K562 (cell line): ENCODE data around the gene KLC3. TPM values are rescaled to one million over a fixed set of nuclear protein-coding genes. Genes with fewer than 3 reads are reported as not detected.

ENCODE experiments used
- ATAC-seq: fragments of 200-7000 bp; cut with Tn5 transposase; 3 replicates; pipeline ENCODE4 v1.9.1; 2020; ENCODE audit warnings: moderate library complexity
- BruUV-seq: library from RNA; stranded (reverse); fragments of 400-500 nt; replicated peaks from 2 replicates; lab custom pipeline; 2021; lab: Mats Ljungman, UMichigan
- CTCF ChIA-PET: fragments of 300-600 bp; formaldehyde crosslinking; extraction: SDS; loops from one replicate; lab custom pipeline; 2021; ENCODE audit warnings: low intra/inter-chr PET ratio; lab: Yijun Ruan, JAX
- POLR2A ChIA-PET: fragments of 300-600, 350-650 bp; sonication (Branson Sonifier 250); formaldehyde crosslinking; extraction: SDS; loops from one replicate; lab custom pipeline; 2021; ENCODE audit warnings: antibody characterized with exemption, inconsistent platforms; lab: Yijun Ruan, JAX
- DNase-seq, 4 experiments: peaks; one replicate each; pipeline versions ENCODE4 v3.0.0 to v3.0.0-alpha.2; 2011 to 2018; ENCODE audit warnings: low spot score in 3 of 4, mixed read lengths in 3 of 4; ENCODE audit errors: extremely low read depth in 1 of 4
- FAIRE-seq: peaks from 2 replicates; lab custom pipeline; 2011; peaks lifted over from hg19 to GRCh38; lab: Jason Lieb, UNC
- H2AFZ ChIP-seq: 2 replicates; pipeline ENCODE4 v1.6.0; 2011; ENCODE audit warnings: low read depth, low read length, control low read depth, inconsistent platforms
- H3K27ac ChIP-seq: fragments of 200-600 bp; 3 replicates; pipeline ENCODE4 v1.8.0; 2011; ENCODE audit warnings: low read depth, mild to moderate bottlenecking, control low read depth, inconsistent platforms, low read length, moderate library complexity, mixed read lengths; ENCODE audit errors: extremely low read depth
- H3K27me3 ChIP-seq, 2 experiments: fragments of 300-600 bp in 1 of 2; 2 replicates in 1 of 2; 3 replicates in 1 of 2; pipeline versions ENCODE4 v1.6.0 to v1.8.0; 2011; ENCODE audit warnings: inconsistent platforms in 2 of 2, low read length in 2 of 2, mild to moderate bottlenecking in 1 of 2, mixed read lengths in 1 of 2, moderate library complexity in 1 of 2; ENCODE audit not compliant: control insufficient read depth in 2 of 2, insufficient read depth in 2 of 2
- H3K36me3 ChIP-seq: fragments of 300-600 bp; 3 replicates; pipeline ENCODE4 v1.8.0; 2011; ENCODE audit warnings: mild to moderate bottlenecking, low read length, inconsistent platforms; ENCODE audit not compliant: control insufficient read depth, insufficient read depth
- H3K4me1 ChIP-seq, 2 experiments: fragments of 200-600 bp in 1 of 2; replicated peaks in 1 of 2; 2 replicates in 1 of 2; 3 replicates in 1 of 2; pipeline versions ENCODE4 v1.5.1 to v1.8.0; 2011; ENCODE audit warnings: inconsistent platforms in 2 of 2, low read length in 2 of 2, mild to moderate bottlenecking in 1 of 2, mixed read lengths in 1 of 2, moderate library complexity in 1 of 2; ENCODE audit not compliant: control insufficient read depth in 2 of 2, insufficient read depth in 2 of 2
- H3K4me2 ChIP-seq: 2 replicates; pipeline ENCODE4 v1.6.1; 2011; ENCODE audit warnings: low read length, control low read depth, inconsistent platforms, mixed read lengths; ENCODE audit not compliant: insufficient read depth
- H3K4me3 ChIP-seq: fragments of 200-600 bp; sonication (generic), shearing (Covaris generic); 2 replicates; pipeline ENCODE4 v1.5.1; 2016; ENCODE audit warnings: control low read depth, inconsistent platforms
- H3K79me2 ChIP-seq: fragments of 200-600 bp; 3 replicates; pipeline ENCODE4 v1.8.0; 2011; ENCODE audit warnings: low read length, inconsistent platforms; ENCODE audit not compliant: control insufficient read depth, insufficient read depth
- H3K9ac ChIP-seq, 2 experiments: 2 replicates each; pipeline versions ENCODE4 v1.6.0 to v1.6.1; 2011; ENCODE audit warnings: low read depth in 2 of 2, low read length in 2 of 2, control low read depth in 1 of 2, inconsistent platforms in 1 of 2, mild to moderate bottlenecking in 1 of 2, mixed read lengths in 1 of 2; ENCODE audit not compliant: insufficient read depth in 1 of 2
- H3K9me1 ChIP-seq: one replicate; pipeline ENCODE4 v1.6.0; 2011; ENCODE audit warnings: inconsistent platforms, mild to moderate bottlenecking, low read length, moderate library complexity; ENCODE audit not compliant: control insufficient read depth, insufficient read depth
- H3K9me3 ChIP-seq: replicated peaks from 2 replicates; pipeline ENCODE4 v1.5.1; 2011; ENCODE audit warnings: low read depth, low read length, inconsistent platforms; ENCODE audit not compliant: control insufficient read depth, insufficient read depth
- H4K20me1 ChIP-seq: replicated peaks from 2 replicates; pipeline ENCODE4 v1.6.1; 2011; ENCODE audit warnings: low read length, inconsistent platforms, mixed read lengths; ENCODE audit not compliant: control insufficient read depth, insufficient read depth
- C11orf30 ChIP-seq: fragments of 450-650 bp; IDR thresholded peaks from 2 replicates; pipeline ENCODE4 v1.6.1; 2016; ENCODE audit warnings: low read depth, mild to moderate bottlenecking
- CBX1 ChIP-seq: sonication (generic); IDR thresholded peaks from 2 replicates; pipeline ENCODE4 v1.6.1; 2016; ENCODE audit warnings: antibody characterized with exemption, low read depth, mild to moderate bottlenecking
- MIER1 ChIP-seq: fragments of 450-650 bp; IDR thresholded peaks from 2 replicates; pipeline ENCODE4 v1.6.1; 2016; ENCODE audit warnings: antibody characterized with exemption, mild to moderate bottlenecking, low read depth
- MYNN ChIP-seq, 2 experiments: sonication (generic); formaldehyde crosslinking in 1 of 2; IDR thresholded peaks; 2 replicates each; pipeline versions ENCODE4 v1.5.0 to v1.6.1; 2016 to 2020; ENCODE audit warnings: antibody characterized with exemption in 1 of 2, missing genetic modification reagents in 1 of 2
- NBN ChIP-seq: fragments of 450-650 bp; IDR thresholded peaks from 2 replicates; pipeline ENCODE4 v1.6.1; 2016; ENCODE audit warnings: low read depth, mild to moderate bottlenecking
- SMARCA5 ChIP-seq: fragments of 450-650 bp; IDR thresholded peaks from 2 replicates; pipeline ENCODE4 v1.6.1; 2016
- WGBS: fragments of 100-300 bp; shearing (Covaris generic); methylation state at CpG from one replicate; pipeline ENCODE4 v1.1.6; 2016; ENCODE audit warnings: low coverage, mixed read lengths; ENCODE audit not compliant: insufficient coverage; ENCODE audit errors: missing lambda C conversion rate; 5-methylcytosine and 5-hydroxymethylcytosine counted together
- in situ Hi-C: fragments of 300-500 bp; cut with MboI; formaldehyde crosslinking; loops from 4 replicates; pipeline ENCODE4 v1.15.0; 2018; ENCODE audit warnings: inconsistent platforms, mixed read lengths
- intact Hi-C: fragments of 100-400 bp; cut with micrococcal nuclease; formaldehyde crosslinking; loops from 2 replicates; pipeline ENCODE4 v1.14.2; 2022
- polyA plus RNA-seq, 8 experiments: library from polyadenylated mRNA; depleted of rRNA in 4 of 8; stranded (reverse) in 5 of 8; unstranded in 3 of 8; fragments of >200 nt; fragmentation: Nextera tagmentation in 2 of 8; fragmentation: Illumina TruSeq in 1 of 8; extraction: Ambion mirVana in 2 of 8; extraction: Trizol in 1 of 8; gene quantifications; 2 replicates each; pipeline versions ENCODE4 v1.2.1 to v1.2.3, GENCODE V29; 2011 to 2014; ENCODE audit warnings: inconsistent platforms in 1 of 8, missing spikeins in 1 of 8
- total RNA-seq, 7 experiments: library from RNA; depleted of rRNA in 6 of 7; stranded (reverse); fragments of >200 nt in 6 of 7; fragmentation: Illumina TruSeq in 2 of 7; extraction: Trizol in 2 of 7; gene quantifications; 2 replicates each; pipeline versions ENCODE4 v1.2.1 to v1.2.3, GENCODE V29; 2011 to 2021; ENCODE audit warnings: low replicate concordance in 1 of 7
- TF ChIP-seq, protein P1 (sequence below): IDR thresholded peaks from 2 replicates; pipeline ENCODE4 v1.6.1; 2016; ENCODE audit warnings: missing genetic modification characterization, missing compliant biosample characterization
- TF ChIP-seq, protein P2 (sequence below), 2 experiments: fragments of 450-650 bp; IDR thresholded peaks; 2 replicates each; pipeline ENCODE4 v1.6.1; 2016
- TF ChIP-seq, protein P3 (sequence below): sonication (generic); formaldehyde crosslinking; IDR thresholded peaks from 2 replicates; pipeline ENCODE4 v1.8.1; 2023; ENCODE audit warnings: mild to moderate bottlenecking, missing genetic modification reagents
- TF ChIP-seq, protein P4 (sequence below): fragments of 450-650 bp; formaldehyde crosslinking; IDR thresholded peaks from 2 replicates; pipeline ENCODE4 v1.4.0; 2020; ENCODE audit warnings: mild to moderate bottlenecking, moderate library complexity

The KLC3 gene
- total and polyA plus RNA-seq, 9 of the 15 experiments (the other 6 are each of a cell fraction or from before 2014, with no cell fraction given): 0.03 to 1.2 (median 0.59) TPM; not detected in 3

DNA sequence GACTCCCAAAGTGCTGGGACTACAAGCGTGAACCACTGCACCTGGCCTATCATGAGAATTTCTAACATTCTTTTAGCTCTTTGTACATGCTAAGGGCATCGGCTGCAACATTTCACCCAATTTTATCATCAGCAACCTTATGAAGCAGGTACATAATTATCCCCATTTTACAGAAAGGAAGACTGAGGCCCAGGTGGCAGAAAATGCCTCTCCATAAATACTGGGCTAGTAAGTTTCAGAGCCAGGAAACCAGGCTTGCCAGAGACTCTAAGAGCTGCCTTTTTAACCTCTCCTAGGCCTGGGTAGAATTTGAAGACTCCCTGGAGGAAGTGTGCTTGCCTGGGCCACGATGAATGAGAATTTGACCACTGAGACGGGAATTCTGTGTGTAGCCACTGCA is 27.6 kb downstream of the KLC3 start (continued):
- TF ChIP-seq NBN (no peak), CBX1 (0 out of 2 replicates have a peak, but pooled peaks have one; percentile 76), C11orf30 (no peak), MIER1 (no peak), SMARCA5 (peak; percentile 81; the same call in 1 of the 2 replicates), MYNN (IDR thresholded peaks at IDR 0.05) (no peak), MYNN (CRISPR knock-in tag; IDR thresholded peaks at IDR 0.05) (no peak)
- TF ChIP-seq, protein P1, sequence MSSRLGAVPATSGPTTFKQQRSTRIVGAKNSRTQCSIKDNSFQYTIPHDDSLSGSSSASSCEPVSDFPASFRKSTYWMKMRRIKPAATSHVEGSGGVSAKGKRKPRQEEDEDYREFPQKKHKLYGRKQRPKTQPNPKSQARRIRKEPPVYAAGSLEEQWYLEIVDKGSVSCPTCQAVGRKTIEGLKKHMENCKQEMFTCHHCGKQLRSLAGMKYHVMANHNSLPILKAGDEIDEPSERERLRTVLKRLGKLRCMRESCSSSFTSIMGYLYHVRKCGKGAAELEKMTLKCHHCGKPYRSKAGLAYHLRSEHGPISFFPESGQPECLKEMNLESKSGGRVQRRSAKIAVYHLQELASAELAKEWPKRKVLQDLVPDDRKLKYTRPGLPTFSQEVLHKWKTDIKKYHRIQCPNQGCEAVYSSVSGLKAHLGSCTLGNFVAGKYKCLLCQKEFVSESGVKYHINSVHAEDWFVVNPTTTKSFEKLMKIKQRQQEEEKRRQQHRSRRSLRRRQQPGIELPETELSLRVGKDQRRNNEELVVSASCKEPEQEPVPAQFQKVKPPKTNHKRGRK: no peak
- TF ChIP-seq, all 486 proteins: peak for 10

DNA sequence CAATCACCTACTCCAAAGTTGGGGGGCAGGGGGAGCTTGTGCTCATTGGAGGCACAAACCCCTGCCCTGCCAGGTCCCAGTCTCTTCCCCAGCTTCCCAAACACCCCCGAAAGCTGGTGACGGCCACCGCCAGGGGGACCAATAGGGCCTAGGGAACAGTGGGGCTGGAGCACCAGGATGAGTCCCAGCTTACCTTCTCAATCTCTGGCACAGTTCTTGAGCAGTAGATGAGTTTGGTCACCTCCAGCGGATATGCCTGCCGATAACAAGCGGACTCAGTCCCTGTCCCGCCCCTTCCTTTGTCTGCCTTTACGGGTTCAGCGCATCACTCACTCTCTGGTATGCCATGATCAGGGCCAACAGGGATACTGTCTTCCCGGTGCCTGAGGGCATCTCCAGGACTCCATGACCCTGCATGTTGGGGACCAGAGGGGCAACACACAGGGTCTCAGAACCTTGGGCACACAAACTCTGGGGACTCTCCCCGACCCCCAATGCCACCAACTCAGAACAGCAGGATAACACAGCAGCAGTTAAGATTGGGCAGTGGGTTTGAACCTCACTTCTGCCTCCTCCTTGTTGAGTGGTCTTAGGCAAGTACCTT is 28.3 kb downstream of the KLC3 start:
- no peaks in the 10 kb centered on the region for H4K20me1 ChIP-seq
- no TSS peak for BruUV-seq
- no peak for FAIRE-seq

More for the DNA sequence above, 28.3 kb downstream of the KLC3 start:
- POLR2A ChIA-PET: interaction anchor here (0.6 to 0.7 kb wide), 2 partner anchors 18 to 337 kb away, joined by 3 read pairs; no protein-coding TSS in a partner anchor
- no peaks in the 10 kb centered on the region for H3K27me3 ChIP-seq
- H3K4me1 ChIP-seq: peaks cover 10 to 37% of the 10 kb centered on the region in 2 experiments
- peaks cover 35% of the 10 kb centered on the region; the same call in 2 of the 3 replicates for H3K36me3 ChIP-seq
- H3K27ac ChIP-seq: no peak overlapping the region
- H3K4me2 ChIP-seq: peak overlapping the region; percentile 36
- no peak overlapping the region for H3K4me3 ChIP-seq
- DNase-seq: peak in 1 of 4 experiments; percentile 19
- H2AFZ ChIP-seq: no peak overlapping the region
- in situ Hi-C loops: no loop called here
- H3K9me1 ChIP-seq: no peaks in the 10 kb centered on the region
- H3K9me3 ChIP-seq: no peaks in the 10 kb centered on the region
- peaks cover 18% of the 10 kb centered on the region for H3K79me2 ChIP-seq
- intact Hi-C loops: no loop called here
- WGBS: 76% methylated on average over 11 of the region's 11 CpGs
- no peak for ATAC-seq
- CTCF ChIA-PET: no interaction called here
- TF ChIP-seq, protein P2, sequence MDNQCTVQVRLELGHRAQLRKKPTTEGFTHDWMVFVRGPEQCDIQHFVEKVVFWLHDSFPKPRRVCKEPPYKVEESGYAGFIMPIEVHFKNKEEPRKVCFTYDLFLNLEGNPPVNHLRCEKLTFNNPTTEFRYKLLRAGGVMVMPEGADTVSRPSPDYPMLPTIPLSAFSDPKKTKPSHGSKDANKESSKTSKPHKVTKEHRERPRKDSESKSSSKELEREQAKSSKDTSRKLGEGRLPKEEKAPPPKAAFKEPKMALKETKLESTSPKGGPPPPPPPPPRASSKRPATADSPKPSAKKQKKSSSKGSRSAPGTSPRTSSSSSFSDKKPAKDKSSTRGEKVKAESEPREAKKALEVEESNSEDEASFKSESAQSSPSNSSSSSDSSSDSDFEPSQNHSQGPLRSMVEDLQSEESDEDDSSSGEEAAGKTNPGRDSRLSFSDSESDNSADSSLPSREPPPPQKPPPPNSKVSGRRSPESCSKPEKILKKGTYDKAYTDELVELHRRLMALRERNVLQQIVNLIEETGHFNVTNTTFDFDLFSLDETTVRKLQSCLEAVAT (IDR thresholded peaks at IDR 0.05): peak in 1 of 2 experiments; percentile 65; a peak in 1 of 4 replicates
- TF ChIP-seq, protein P3, sequence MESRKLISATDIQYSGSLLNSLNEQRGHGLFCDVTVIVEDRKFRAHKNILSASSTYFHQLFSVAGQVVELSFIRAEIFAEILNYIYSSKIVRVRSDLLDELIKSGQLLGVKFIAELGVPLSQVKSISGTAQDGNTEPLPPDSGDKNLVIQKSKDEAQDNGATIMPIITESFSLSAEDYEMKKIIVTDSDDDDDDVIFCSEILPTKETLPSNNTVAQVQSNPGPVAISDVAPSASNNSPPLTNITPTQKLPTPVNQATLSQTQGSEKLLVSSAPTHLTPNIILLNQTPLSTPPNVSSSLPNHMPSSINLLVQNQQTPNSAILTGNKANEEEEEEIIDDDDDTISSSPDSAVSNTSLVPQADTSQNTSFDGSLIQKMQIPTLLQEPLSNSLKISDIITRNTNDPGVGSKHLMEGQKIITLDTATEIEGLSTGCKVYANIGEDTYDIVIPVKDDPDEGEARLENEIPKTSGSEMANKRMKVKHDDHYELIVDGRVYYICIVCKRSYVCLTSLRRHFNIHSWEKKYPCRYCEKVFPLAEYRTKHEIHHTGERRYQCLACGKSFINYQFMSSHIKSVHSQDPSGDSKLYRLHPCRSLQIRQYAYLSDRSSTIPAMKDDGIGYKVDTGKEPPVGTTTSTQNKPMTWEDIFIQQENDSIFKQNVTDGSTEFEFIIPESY: peak; percentile 95
- TF ChIP-seq, protein P4, sequence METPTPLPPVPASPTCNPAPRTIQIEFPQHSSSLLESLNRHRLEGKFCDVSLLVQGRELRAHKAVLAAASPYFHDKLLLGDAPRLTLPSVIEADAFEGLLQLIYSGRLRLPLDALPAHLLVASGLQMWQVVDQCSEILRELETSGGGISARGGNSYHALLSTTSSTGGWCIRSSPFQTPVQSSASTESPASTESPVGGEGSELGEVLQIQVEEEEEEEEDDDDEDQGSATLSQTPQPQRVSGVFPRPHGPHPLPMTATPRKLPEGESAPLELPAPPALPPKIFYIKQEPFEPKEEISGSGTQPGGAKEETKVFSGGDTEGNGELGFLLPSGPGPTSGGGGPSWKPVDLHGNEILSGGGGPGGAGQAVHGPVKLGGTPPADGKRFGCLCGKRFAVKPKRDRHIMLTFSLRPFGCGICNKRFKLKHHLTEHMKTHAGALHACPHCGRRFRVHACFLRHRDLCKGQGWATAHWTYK (CRISPR knock-in tag): no peak
- peak overlapping the region in 1 of 2 experiments; percentile 74; a peak in 2 of 4 replicates for H3K9ac ChIP-seq
